Measurements from ENCODE around the gene SMIM41. TPM values are rescaled to one million over a fixed set of nuclear protein-coding genes. Genes with fewer than 3 reads are reported as not detected.

SMIM41 gene
- total RNA-seq, 2 experiments from 2014 or later: not detected

- Histone ChIP-seq H3K27ac (ENCODE audit: low read depth, low read length, poor library complexity, severe bottlenecking) (peak overlapping the region; percentile 71), H3K4me2 (ENCODE audit: low read length) (peak overlapping the region; percentile 15; the same call in 1 of the 2 replicates), H2AFZ (ENCODE audit: low read length) (no peak overlapping the region), H3K9me3 (ENCODE audit: low read length) (no peaks in the 10 kb centered on the region), H3K4me1 (ENCODE audit: insufficient read depth, low read length, poor library complexity, severe bottlenecking) (peaks cover 52% of the 10 kb centered on the region), H3K9me2 (ENCODE audit: insufficient read depth, low read length) (no peaks in the 10 kb centered on the region), H4K20me1 (ENCODE audit: insufficient read depth, low read length) (no peaks in the 10 kb centered on the region), H3K79me2 (ENCODE audit: insufficient read depth, low read depth, low read length) (no peaks in the 10 kb centered on the region), H3K36me3 (ENCODE audit: insufficient read depth, low read length) (0 out of 2 replicates have a peak, but pooled peaks cover 2% of the 10 kb centered on the region), H3K4me3 (ENCODE audit: low read depth, low read length, poor library complexity, severe bottlenecking) (no peak overlapping the region)
- ChIA-PET CTCF (ENCODE audit: unreplicated experiment) (interaction anchor here (1.0 to 1.1 kb wide), 2 partner anchors 29 to 31 kb away, joined by 3 read pairs; no protein-coding TSS in a partner anchor), POLR2A (interaction anchor here (0.6 to 2.4 kb wide), 2 partner anchors 31 to 65 kb away, joined by 4 to 13 read pairs; no protein-coding TSS in a partner anchor)
- no peak for DNase-seq (ENCODE audit: low spot score)
- BruUV-seq (replicated peaks): no TSS peak
- no peak for TF ChIP-seq EZH2phosphoT487 (IDR thresholded peaks at IDR 0.05; ENCODE audit: borderline replicate concordance, low read depth, low read length)
- TF ChIP-seq CTCF (conservative IDR thresholded peaks at IDR 0.05; ENCODE audit: low read length): no peak
- intact Hi-C loops (cut with micrococcal nuclease; ENCODE audit: unreplicated experiment): no loop called here
These were observed 10.0 kb downstream of the SMIM41 start for GRCh38 chr12:52089491-52089890.

- BruUV-seq (replicated peaks): no TSS peak
- Histone ChIP-seq H3K79me2 (ENCODE audit: insufficient read depth, low read depth, low read length) (no peaks in the 10 kb centered on the region), H2AFZ (ENCODE audit: low read length) (no peak overlapping the region), H4K20me1 (ENCODE audit: insufficient read depth, low read length) (no peaks in the 10 kb centered on the region), H3K36me3 (ENCODE audit: insufficient read depth, low read length) (0 out of 2 replicates have a peak, but pooled peaks cover 4% of the 10 kb centered on the region), H3K27ac (ENCODE audit: low read depth, low read length, poor library complexity, severe bottlenecking) (peak overlapping the region; percentile 3), H3K4me1 (ENCODE audit: insufficient read depth, low read length, poor library complexity, severe bottlenecking) (peaks cover 44% of the 10 kb centered on the region), H3K9me3 (ENCODE audit: low read length) (no peaks in the 10 kb centered on the region), H3K4me3 (ENCODE audit: low read depth, low read length, poor library complexity, severe bottlenecking) (no peak overlapping the region), H3K4me2 (ENCODE audit: low read length) (peak overlapping the region; percentile 16; the same call in 1 of the 2 replicates), H3K9me2 (ENCODE audit: insufficient read depth, low read length) (no peaks in the 10 kb centered on the region)
- intact Hi-C loops (cut with micrococcal nuclease; ENCODE audit: unreplicated experiment): no loop called here
- CTCF ChIA-PET (ENCODE audit: unreplicated experiment): no interaction called here
- POLR2A ChIA-PET: interaction anchor here (1.0 kb wide), 1 partner anchor 9 kb away, joined by 4 read pairs; no protein-coding TSS in a partner anchor
- peak; percentile 53 for DNase-seq (ENCODE audit: low spot score)
- no peak for TF ChIP-seq CTCF (conservative IDR thresholded peaks at IDR 0.05; ENCODE audit: low read length)
These were observed 10.8 kb downstream of the SMIM41 start for GRCh38 chr12:52090291-52090690.

- 0 out of 2 replicates have a peak, but pooled peaks cover 4% of the 10 kb centered on the region for H3K36me3 ChIP-seq (ENCODE audit: insufficient read depth, low read length)
- TF ChIP-seq EZH2phosphoT487 (IDR thresholded peaks at IDR 0.05; ENCODE audit: borderline replicate concordance, low read depth, low read length) (no peak), CTCF (conservative IDR thresholded peaks at IDR 0.05; ENCODE audit: low read length) (no peak)
- H3K4me2 ChIP-seq (ENCODE audit: low read length): no peak overlapping the region
- POLR2A ChIA-PET: interaction anchor here (1.0 kb wide), 2 partner anchors 9 to 27 kb away, joined by 3 to 4 read pairs; no protein-coding TSS in a partner anchor
- no peaks in the 10 kb centered on the region for H4K20me1 ChIP-seq (ENCODE audit: insufficient read depth, low read length)
- BruUV-seq (replicated peaks): no TSS peak
- no peaks in the 10 kb centered on the region for H3K9me3 ChIP-seq (ENCODE audit: low read length)
- H2AFZ ChIP-seq (ENCODE audit: low read length): no peak overlapping the region
- no peak for DNase-seq (ENCODE audit: low spot score)
- no peaks in the 10 kb centered on the region for H3K9me2 ChIP-seq (ENCODE audit: insufficient read depth, low read length)
- H3K79me2 ChIP-seq (ENCODE audit: insufficient read depth, low read depth, low read length): no peaks in the 10 kb centered on the region
- CTCF ChIA-PET (ENCODE audit: unreplicated experiment): no interaction called here
- intact Hi-C loops (cut with micrococcal nuclease; ENCODE audit: unreplicated experiment): no loop called here
- H3K4me3 ChIP-seq (ENCODE audit: low read depth, low read length, poor library complexity, severe bottlenecking): no peak overlapping the region
- H3K27ac ChIP-seq (ENCODE audit: low read depth, low read length, poor library complexity, severe bottlenecking): no peak overlapping the region
- H3K4me1 ChIP-seq (ENCODE audit: insufficient read depth, low read length, poor library complexity, severe bottlenecking): peaks cover 44% of the 10 kb centered on the region
These were observed 11.6 kb downstream of the SMIM41 start for GRCh38 chr12:52091061-52091460.
